GM19397 (cell line): ENCODE measurements around the gene TACC2.
"Not testable (repeated sequence)": the region's sequence is repeated elsewhere in the genome, so short reads cannot be mapped to it uniquely, and the experiment has no call there.

Source experiments
- ATAC-seq: cut with Tn5 transposase; IDR thresholded peaks from one replicate; pipeline ENCODE4 v1.9.1; 2021; ENCODE audit warnings: mild to moderate bottlenecking, moderate library complexity; ENCODE audit not compliant: unreplicated experiment

Gene TACC2

GRCh38 chr10:121976607-121977006 is 12.4 kb upstream of the TACC2 start:
- no peak for ATAC-seq

DNA sequence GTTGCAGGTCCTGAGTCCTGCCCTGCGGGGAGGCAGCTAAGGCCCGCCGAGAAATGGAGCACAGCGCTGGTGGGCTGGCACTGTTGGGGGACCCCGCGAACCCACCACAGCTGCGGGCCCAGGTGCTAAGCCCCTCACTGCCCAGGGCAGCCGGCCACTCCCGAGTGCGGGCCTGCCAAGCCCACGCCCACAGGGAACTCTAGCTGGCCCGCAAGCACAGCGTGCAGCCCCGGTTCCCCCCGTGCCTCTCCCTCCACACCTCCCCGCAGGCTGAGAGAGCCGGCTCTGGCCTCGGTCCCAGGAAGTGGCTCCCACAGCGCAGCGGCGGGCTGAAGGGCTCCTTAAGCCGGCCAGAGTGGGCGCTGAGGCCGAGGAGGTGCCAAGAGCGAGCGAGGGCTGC is 10.5 kb upstream of the TACC2 start:
- ATAC-seq: no peak

GRCh38 chr10:121981346-121981745 is 7.6 kb upstream of the TACC2 start:
- no peak for ATAC-seq

DNA sequence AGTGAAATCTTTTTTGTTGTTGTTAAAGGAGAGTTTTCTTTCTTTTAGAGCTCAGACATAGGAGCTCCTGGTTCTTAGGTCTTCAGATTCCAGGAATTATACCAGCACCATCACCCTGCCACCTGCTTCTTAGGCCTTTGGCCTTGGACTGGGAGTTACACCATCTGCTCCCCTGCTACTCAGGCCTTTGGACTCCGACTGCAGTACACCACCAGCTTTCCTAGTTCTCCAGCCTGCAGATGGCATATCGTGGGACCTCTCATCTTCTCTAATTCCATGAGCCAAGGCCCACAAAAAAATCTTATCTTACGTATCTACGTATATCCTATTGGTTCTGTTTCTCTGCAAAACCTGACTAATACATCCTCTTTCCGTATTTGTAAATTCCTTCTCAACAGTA is 5.1 kb upstream of the TACC2 start:
- no peak for ATAC-seq

DNA sequence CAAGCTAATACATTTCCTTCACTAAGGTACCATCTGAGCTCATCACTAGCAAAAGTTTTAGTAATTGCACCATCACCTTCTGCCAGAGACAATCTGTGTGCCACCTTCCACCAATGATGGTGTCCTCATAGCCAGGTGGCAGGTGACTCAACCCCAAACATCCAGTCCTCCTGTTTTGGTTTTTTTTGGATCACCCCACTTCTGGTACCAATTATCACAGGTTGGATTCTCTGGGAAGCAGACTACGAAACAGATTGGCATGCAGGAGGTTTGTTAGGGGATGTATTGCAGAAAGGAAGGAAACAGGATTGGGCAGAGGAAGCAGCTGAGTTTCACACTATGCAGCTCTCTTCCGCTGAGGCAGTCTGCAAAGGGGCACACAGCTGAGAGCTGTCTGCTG is 4.5 kb upstream of the TACC2 start:
- no peak for ATAC-seq

GRCh38 chr10:121990015-121990677 is 1.2 kb downstream of the TACC2 start:
- no peak for ATAC-seq

DNA sequence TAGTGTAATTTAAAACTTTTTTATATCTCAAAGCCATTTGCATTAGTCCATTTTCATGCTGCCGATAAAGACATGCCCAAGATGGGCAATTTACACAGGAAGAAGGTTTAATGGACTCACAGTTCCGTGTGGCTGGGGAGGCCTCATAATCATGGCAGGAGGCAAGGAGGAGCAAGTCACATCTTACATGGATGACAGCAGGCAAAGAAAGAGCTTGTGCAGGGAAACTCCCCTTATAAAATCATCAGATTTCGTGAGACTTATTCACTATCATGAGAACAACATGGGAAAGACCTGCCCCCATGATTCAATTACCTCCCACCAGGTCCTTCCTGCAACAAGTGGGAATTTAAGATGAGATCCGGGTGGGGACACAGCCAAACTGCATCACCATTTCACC is 2.8 kb downstream of the TACC2 start:
- not testable (repeated sequence) for ATAC-seq

GRCh38 chr10:121994429-121994941 is 5.5 kb downstream of the TACC2 start:
- no peak for ATAC-seq

DNA sequence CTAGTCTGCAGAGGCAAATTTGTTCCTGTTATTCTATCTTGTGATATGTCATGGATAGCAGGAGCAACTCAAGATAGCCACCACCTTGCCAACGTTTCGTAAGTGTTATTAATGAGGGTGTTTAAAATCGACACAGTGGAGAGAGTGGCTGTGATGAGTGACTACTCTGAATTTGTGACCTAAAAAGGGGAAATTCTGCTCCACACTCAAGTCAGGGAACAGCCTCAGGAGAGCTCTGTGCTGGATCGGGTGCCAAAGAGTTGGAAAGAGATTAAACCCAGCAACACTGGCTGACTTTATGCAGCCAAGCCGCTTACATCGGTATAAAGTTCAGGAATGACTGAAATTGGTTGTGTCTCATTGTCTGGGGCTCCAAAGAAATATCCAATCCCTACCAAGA is 9.5 kb downstream of the TACC2 start:
- no peak for ATAC-seq

- no peak for ATAC-seq
Measured at GRCh38 chr10:121999301-121999700, 10.3 kb downstream of the TACC2 start.

GRCh38 chr10:122001698-122002097 is 12.7 kb downstream of the TACC2 start:
- no peak for ATAC-seq

GRCh38 chr10:122007415-122007814 is 18.5 kb downstream of the TACC2 start:
- no peak for ATAC-seq

GRCh38 chr10:122010405-122011050 is 21.6 kb downstream of the TACC2 start:
- no peak for ATAC-seq

- no peak for ATAC-seq
Measured at GRCh38 chr10:122012731-122013130, 23.8 kb downstream of the TACC2 start.

DNA sequence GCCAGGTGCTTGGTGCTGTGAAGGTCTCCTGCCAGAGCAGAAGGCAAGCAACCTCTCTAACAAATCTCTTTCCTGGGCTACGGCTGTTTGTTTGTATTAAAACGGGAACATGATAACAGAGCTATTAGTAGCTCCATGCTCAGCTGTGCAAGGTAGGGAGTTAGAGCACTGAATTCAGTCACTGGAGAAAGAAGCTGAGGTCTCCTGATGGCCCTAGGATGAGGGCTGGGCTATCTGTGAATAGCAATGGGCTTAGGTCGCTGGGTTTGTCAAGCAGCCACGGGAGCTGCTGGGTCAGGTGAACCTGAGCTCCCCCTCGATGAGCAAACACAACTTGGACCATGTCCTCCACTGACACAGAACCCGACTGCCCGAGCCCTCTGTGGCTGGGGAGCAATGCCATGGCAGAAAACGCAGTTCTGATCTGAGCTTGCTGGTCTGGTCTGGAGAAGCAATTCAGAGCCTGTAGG is 24.4 kb downstream of the TACC2 start:
- ATAC-seq: no peak

- ATAC-seq: no peak
Measured at GRCh38 chr10:122014652-122015248, 25.8 kb downstream of the TACC2 start.

GRCh38 chr10:122017926-122018325 is 29.0 kb downstream of the TACC2 start:
- not testable (repeated sequence) for ATAC-seq

DNA sequence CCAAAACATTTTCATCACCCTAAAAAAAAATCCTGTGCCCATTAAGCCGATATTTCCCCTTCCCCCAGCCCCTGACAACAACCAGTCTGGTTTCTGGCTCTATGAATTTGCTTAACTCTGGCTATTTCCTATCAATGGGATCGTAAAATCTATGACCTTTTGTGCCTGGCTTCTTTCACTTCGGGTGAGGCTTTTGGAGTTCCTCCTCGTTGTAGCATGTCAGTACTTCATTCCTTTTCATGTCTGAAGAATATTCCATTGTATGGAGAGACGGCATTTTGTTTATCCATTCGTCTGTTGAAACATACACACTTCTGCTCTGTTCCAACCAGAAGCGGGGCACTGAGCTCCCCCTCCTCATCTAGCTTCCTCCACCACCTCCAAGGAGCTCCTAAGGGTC is 29.5 kb downstream of the TACC2 start:
- no peak for ATAC-seq

DNA sequence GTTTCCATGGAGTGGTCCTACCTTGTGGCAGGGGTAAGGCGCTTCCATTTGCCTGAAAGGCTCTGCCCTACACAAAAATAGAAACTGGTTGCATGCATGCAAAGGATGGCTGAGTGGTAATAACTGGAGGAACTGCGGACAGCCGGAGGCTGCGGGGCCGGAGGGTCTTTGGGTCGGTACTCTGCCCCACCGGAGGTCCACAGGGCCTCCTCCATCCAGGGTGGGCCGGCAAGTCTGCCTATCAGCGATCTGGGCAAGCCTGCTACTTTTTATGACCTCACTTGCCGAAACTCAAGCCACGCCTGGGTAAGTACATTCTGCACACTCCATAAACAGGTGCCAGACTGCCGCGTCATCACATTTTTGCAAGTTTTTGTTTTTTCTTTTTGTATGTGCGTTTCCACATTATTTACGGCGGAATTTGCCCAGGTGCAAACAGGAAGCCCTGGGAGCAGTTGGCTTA is 30.0 kb downstream of the TACC2 start:
- no peak for ATAC-seq

DNA sequence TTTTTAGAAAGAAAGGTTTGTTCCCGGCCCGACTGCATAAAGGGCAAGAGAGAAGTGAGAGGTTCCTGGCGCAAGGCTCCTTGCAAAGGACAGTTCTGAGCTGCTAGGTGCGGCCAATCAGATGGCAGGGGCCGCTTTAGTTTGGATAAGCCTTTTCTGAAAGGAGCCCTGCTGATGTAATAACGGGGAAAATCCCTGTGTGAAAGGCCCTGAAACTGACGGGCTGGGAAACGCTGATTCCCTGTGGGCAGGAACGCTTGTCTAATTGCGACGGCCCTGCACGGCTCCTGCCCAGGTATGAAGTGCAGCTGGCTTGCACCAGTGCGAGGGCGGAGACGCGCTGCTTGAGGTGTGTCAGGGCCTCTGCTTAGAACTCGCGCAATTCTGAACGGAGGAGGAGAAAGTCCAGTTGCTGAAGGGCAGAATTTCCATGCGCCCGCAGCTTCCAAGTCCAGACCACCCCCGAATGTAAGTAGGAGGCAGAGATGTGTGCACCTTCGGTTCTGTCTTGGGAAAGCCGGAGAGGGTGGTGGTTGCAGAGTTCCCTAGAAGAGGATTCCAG is 30.5 kb downstream of the TACC2 start:
- ATAC-seq: no peak

GRCh38 chr10:122020226-122020625 is 31.3 kb downstream of the TACC2 start:
- ATAC-seq: no peak

- no peak for ATAC-seq
Measured at GRCh38 chr10:122021379-122021778, 32.4 kb downstream of the TACC2 start.
